H1 (cell line): ENCODE results near the gene GXYLT1. TPM values are rescaled to one million over a fixed set of nuclear protein-coding genes. Genes with fewer than 3 reads are reported as not detected.

ENCODE experiments used
- CTCF ChIA-PET: fragments of 300-600 bp; sonication (Branson Sonifier 250); formaldehyde crosslinking; loops from one replicate; lab custom pipeline; 2021; ENCODE audit not compliant: partially characterized antibody; lab: Charles Lee
- POLR2A ChIA-PET: fragments of 300-600 bp; sonication (Branson Sonifier 250); formaldehyde crosslinking; loops from one replicate; lab custom pipeline; 2021; ENCODE audit warnings: inconsistent platforms; ENCODE audit not compliant: partially characterized antibody; lab: Charles Lee
- DNase-seq, 2 experiments: peaks; one replicate each; pipeline versions ENCODE4 v3.0.0 to v3.0.0-alpha.2; 2010 to 2022; ENCODE audit warnings: low spot score in 2 of 2, low read depth in 1 of 2, mixed read lengths in 1 of 2
- FAIRE-seq: peaks from 2 replicates; lab custom pipeline; 2011; peaks lifted over from hg19 to GRCh38; lab: Jason Lieb, UNC
- H2AFZ ChIP-seq: 2 replicates; pipeline ENCODE4 v1.8.1; 2012; ENCODE audit warnings: low read length, inconsistent platforms
- H2AK5ac ChIP-seq: 2 replicates; pipeline ENCODE4 v1.6.1; 2013; ENCODE audit warnings: low read depth, low read length
- H2BK120ac ChIP-seq: replicated peaks from 2 replicates; pipeline ENCODE3; 2013; ENCODE audit warnings: low read depth, low read length, inconsistent platforms
- H2BK12ac ChIP-seq: 2 replicates; pipeline ENCODE4 v1.6.1; 2013; ENCODE audit warnings: low read depth, low read length
- H2BK15ac ChIP-seq: 2 replicates; pipeline ENCODE4 v1.6.1; 2013; ENCODE audit warnings: low read length
- H2BK20ac ChIP-seq: 2 replicates; pipeline ENCODE4 v1.6.1; 2013; ENCODE audit warnings: low read length
- H2BK5ac ChIP-seq: 2 replicates; pipeline ENCODE4 v1.6.1; 2013; ENCODE audit warnings: low read depth, low read length
- H3K14ac ChIP-seq: 2 replicates; pipeline ENCODE4 v1.6.1; 2013; ENCODE audit warnings: inconsistent platforms; ENCODE audit not compliant: insufficient read length
- H3K18ac ChIP-seq: 2 replicates; pipeline ENCODE4 v1.6.1; 2013; ENCODE audit warnings: low read length; ENCODE audit errors: extremely low read depth
- H3K23ac ChIP-seq: 2 replicates; pipeline ENCODE4 v1.6.1; 2013; ENCODE audit warnings: inconsistent platforms; ENCODE audit not compliant: insufficient read length
- H3K23me2 ChIP-seq: 2 replicates; pipeline ENCODE4 v1.6.1; 2013; ENCODE audit warnings: low read depth, low read length
- H3K27ac ChIP-seq: 2 replicates; pipeline ENCODE4 v1.6.1; 2011; ENCODE audit warnings: low read depth, low read length, inconsistent platforms
- H3K27me3 ChIP-seq, 4 experiments: replicated peaks in 1 of 4; 1 replicate in 1 of 4; 2 replicates in 3 of 4; pipeline versions ENCODE4 v1.6.1 to v1.8.1; 2011 to 2013; ENCODE audit warnings: low read length in 3 of 4, mild to moderate bottlenecking in 3 of 4, inconsistent platforms in 2 of 4, mixed read lengths in 2 of 4, moderate library complexity in 1 of 4; ENCODE audit not compliant: control insufficient read depth in 3 of 4, insufficient read depth in 3 of 4; ENCODE audit errors: extremely low read depth in 1 of 4
- H3K36me3 ChIP-seq, 4 experiments: 2 replicates each; pipeline versions ENCODE4 v1.6.1 to v1.8.1; 2011 to 2013; ENCODE audit warnings: mild to moderate bottlenecking in 4 of 4, low read length in 3 of 4, moderate library complexity in 2 of 4, control low read depth in 1 of 4, inconsistent platforms in 1 of 4; ENCODE audit not compliant: insufficient read depth in 4 of 4, control insufficient read depth in 2 of 4
- H3K4ac ChIP-seq: replicated peaks from 2 replicates; pipeline ENCODE3; 2013; ENCODE audit warnings: low read length, low read depth, mixed read lengths, inconsistent platforms; ENCODE audit not compliant: insufficient read length
- H3K4me1 ChIP-seq, 4 experiments: replicated peaks in 1 of 4; 1 replicate in 1 of 4; 2 replicates in 3 of 4; pipeline versions ENCODE4 v1.6.1 to v1.8.1; 2011 to 2013; ENCODE audit warnings: low read length in 3 of 4, inconsistent platforms in 2 of 4, mixed read lengths in 1 of 4; ENCODE audit not compliant: insufficient read depth in 4 of 4, control insufficient read depth in 3 of 4
- H3K4me2 ChIP-seq, 2 experiments: 2 replicates each; pipeline versions ENCODE4 v1.6.1 to v1.8.1; 2011 to 2013; ENCODE audit warnings: low read depth in 2 of 2, low read length in 2 of 2, control low read depth in 1 of 2, inconsistent platforms in 1 of 2, mild to moderate bottlenecking in 1 of 2; ENCODE audit not compliant: insufficient read depth in 1 of 2
- H3K4me3 ChIP-seq, 4 experiments: fragments of 200-600, 300-600 bp in 1 of 4; sonication (generic), shearing (Covaris generic), sonication (Bioruptor Twin) in 1 of 4; 2 replicates each; pipeline versions ENCODE4 v1.5.1 to v1.8.1; 2011 to 2016; ENCODE audit warnings: low read length in 4 of 4, low read depth in 3 of 4, control low read depth in 2 of 4, inconsistent platforms in 2 of 4, mild to moderate bottlenecking in 2 of 4, mixed read lengths in 1 of 4, moderate library complexity in 1 of 4; ENCODE audit not compliant: insufficient read depth in 2 of 4; ENCODE audit errors: extremely low read depth in 1 of 4
- H3K56ac ChIP-seq: replicated peaks from 2 replicates; pipeline ENCODE3; 2013; ENCODE audit warnings: low read depth, mild to moderate bottlenecking, mixed read lengths, low read length, inconsistent platforms; ENCODE audit not compliant: insufficient read length
- H3K79me1 ChIP-seq: 2 replicates; pipeline ENCODE4 v1.6.1; 2013; ENCODE audit warnings: low read depth, low read length, control low read depth
- H3K79me2 ChIP-seq, 2 experiments: 2 replicates each; pipeline versions ENCODE4 v1.6.1 to v1.8.1; 2012 to 2013; ENCODE audit warnings: low read length in 2 of 2, mild to moderate bottlenecking in 2 of 2, inconsistent platforms in 1 of 2; ENCODE audit not compliant: insufficient read depth in 2 of 2, control insufficient read depth in 1 of 2
- H3K9ac ChIP-seq, 4 experiments: replicated peaks in 1 of 4; 1 replicate in 1 of 4; 2 replicates in 3 of 4; pipeline versions ENCODE4 v1.6.1 to v1.8.1; 2011 to 2013; ENCODE audit warnings: low read depth in 3 of 4, low read length in 3 of 4, control low read depth in 2 of 4, mild to moderate bottlenecking in 2 of 4, moderate library complexity in 2 of 4, inconsistent platforms in 1 of 4; ENCODE audit errors: extremely low read depth in 1 of 4
- H3K9me3 ChIP-seq, 2 experiments: 2 replicates each; pipeline versions ENCODE4 v1.6.1 to v1.8.1; 2012 to 2013; ENCODE audit warnings: mild to moderate bottlenecking in 2 of 2, moderate library complexity in 2 of 2, control low read depth in 1 of 2, inconsistent platforms in 1 of 2, low read depth in 1 of 2, low read length in 1 of 2, mixed read lengths in 1 of 2; ENCODE audit not compliant: insufficient read depth in 2 of 2
- H4K20me1 ChIP-seq, 2 experiments: replicated peaks in 1 of 2; 2 replicates each; pipeline versions ENCODE3 to v1.8.1; 2011 to 2013; ENCODE audit warnings: inconsistent platforms in 2 of 2, low read length in 2 of 2, mild to moderate bottlenecking in 1 of 2; ENCODE audit not compliant: insufficient read depth in 2 of 2, control insufficient read depth in 1 of 2
- H4K5ac ChIP-seq: 2 replicates; pipeline ENCODE4 v1.6.1; 2013; ENCODE audit warnings: low read length, low read depth, mixed read lengths, inconsistent platforms; ENCODE audit not compliant: insufficient read length
- H4K8ac ChIP-seq: 2 replicates; pipeline ENCODE4 v1.8.0; 2013; ENCODE audit warnings: mild to moderate bottlenecking, moderate library complexity, low read length, inconsistent platforms; ENCODE audit not compliant: insufficient read depth; ENCODE audit errors: extremely low read depth
- H4K91ac ChIP-seq: replicated peaks from 2 replicates; pipeline ENCODE3; 2013; ENCODE audit warnings: low read length, mixed read lengths, inconsistent platforms; ENCODE audit not compliant: insufficient read length
- ATF3 ChIP-seq: IDR thresholded peaks from 2 replicates; pipeline ENCODE4 v1.6.1; 2011; ENCODE audit warnings: low read depth, mild to moderate bottlenecking, low read length; ENCODE audit not compliant: insufficient read depth
- CHD2 ChIP-seq: IDR thresholded peaks from 2 replicates; pipeline ENCODE4 v1.6.1; 2012; ENCODE audit warnings: low read length, improper control_type of control experiment
- E2F6 ChIP-seq: IDR thresholded peaks from 2 replicates; pipeline ENCODE4 v1.6.1; 2012; ENCODE audit warnings: inconsistent platforms
- EGR1 ChIP-seq: IDR thresholded peaks from 2 replicates; pipeline ENCODE4 v1.6.1; 2011; ENCODE audit warnings: low read depth, low read length, borderline replicate concordance
- JUND ChIP-seq: IDR thresholded peaks from 2 replicates; pipeline ENCODE4 v1.6.1; 2011; ENCODE audit warnings: mild to moderate bottlenecking, improper control_type of control experiment, low read length
- KDM5A ChIP-seq: fragments of 200-600 bp; IDR thresholded peaks from 2 replicates; pipeline ENCODE4 v1.7.1; 2012; ENCODE audit warnings: mild to moderate bottlenecking, low read length, inconsistent platforms, mixed read lengths
- MAX ChIP-seq: IDR thresholded peaks from 2 replicates; pipeline ENCODE4 v1.6.1; 2012; ENCODE audit warnings: inconsistent platforms
- POLR2AphosphoS5 ChIP-seq: IDR thresholded peaks from 2 replicates; pipeline ENCODE4 v1.6.1; 2011; ENCODE audit warnings: low read depth, low read length
- SIN3A ChIP-seq, 2 experiments: IDR thresholded peaks in 1 of 2; conservative IDR thresholded peaks in 1 of 2; 2 replicates each; pipeline ENCODE4 v1.6.1; 2011 to 2012; ENCODE audit warnings: low read length in 2 of 2, improper control_type of control experiment in 1 of 2, low read depth in 1 of 2, mild to moderate bottlenecking in 1 of 2
- SP1 ChIP-seq: IDR thresholded peaks from 2 replicates; pipeline ENCODE4 v1.6.1; 2011; ENCODE audit warnings: low read depth, low read length
- USF2 ChIP-seq: IDR thresholded peaks from 2 replicates; pipeline ENCODE4 v1.6.1; 2011; ENCODE audit warnings: low read length, improper control_type of control experiment
- YY1 ChIP-seq: IDR thresholded peaks from 2 replicates; pipeline ENCODE4 v1.6.1; 2011; ENCODE audit warnings: low read depth, mild to moderate bottlenecking, low read length
- WGBS, 2 experiments: shearing (Covaris generic) in 1 of 2; methylation state at CpG; one replicate each; pipeline versions ENCODE4 v1.1.6 to v1.1.7; 2013 to 2015; ENCODE audit warnings: low lambda C conversion rate in 2 of 2, mixed read lengths in 2 of 2, inconsistent platforms in 1 of 2, low coverage in 1 of 2, missing lambda C conversion rate in 1 of 2; ENCODE audit not compliant: insufficient replicate concordance in 2 of 2, insufficient coverage in 1 of 2, insufficient read length in 1 of 2; ENCODE audit errors: extremely low coverage in 1 of 2, missing lambda C conversion rate in 1 of 2; 5-methylcytosine and 5-hydroxymethylcytosine counted together
- polyA plus RNA-seq, 7 experiments: library from polyadenylated mRNA; depleted of rRNA in 3 of 7; stranded (reverse) in 5 of 7; unstranded in 2 of 7; fragments of >200 nt in 5 of 7; fragments of 200-250 nt in 2 of 7; gene quantifications; 1 replicate in 5 of 7; 2 replicates in 1 of 7; 4 replicates in 1 of 7; pipeline versions ENCODE4 v1.2.1 to v1.2.3, GENCODE V29; 2011 to 2013; ENCODE audit warnings: missing spikeins in 2 of 7, mixed read lengths in 2 of 7
- total RNA-seq: library from RNA; stranded (reverse); fragmentation: NEBNext Ultra II Directional; extraction: Animal tissue kit (Norgen Biotek cat#: 25700); gene quantifications from 2 replicates; pipeline ENCODE4 v1.2.1, GENCODE V29; 2021

The GXYLT1 gene
- total and polyA plus RNA-seq, 2 of the 8 experiments (the other 6 are each of a cell fraction or from before 2014, with no cell fraction given) = 3.1 to 10.7 TPM

GRCh38 chr12:42144158-42144407 lies 591 bp downstream of the GXYLT1 start:
- Histone ChIP-seq H2BK20ac (no peak overlapping the region), H3K27ac (no peak overlapping the region), H2BK5ac (no peak overlapping the region), H3K4me1 (peaks cover 4 to 12% (median 8%) of the 10 kb centered on the region in 4 experiments; a peak in 5 of 7 replicates), H2BK15ac (no peak overlapping the region), H3K23me2 (peaks cover 11% of the 10 kb centered on the region), H2BK120ac (no peak overlapping the region), H4K91ac (no peak overlapping the region), H3K56ac (no peak overlapping the region), H3K4me2 (peak overlapping the region; percentile 83 to 99; a peak in 3 of 4 replicates), H4K5ac (no peak overlapping the region), H3K23ac (no peak overlapping the region), H2AFZ (peak overlapping the region; percentile 3; the same call in 1 of the 2 replicates), H2AK5ac (no peak overlapping the region), H3K4ac (no peak overlapping the region), H3K36me3 (no peaks in the 10 kb centered on the region), H3K18ac (no peak overlapping the region), H4K8ac (no peak overlapping the region), H3K9me3 (no peaks in the 10 kb centered on the region), H3K79me2 (peaks cover 3 to 39% of the 10 kb centered on the region in 2 experiments; a peak in 3 of 4 replicates), H3K27me3 (peaks cover 0 to 11% (median 0%) of the 10 kb centered on the region in 4 experiments; a peak in 3 of 7 replicates), H3K79me1 (peaks cover 4% of the 10 kb centered on the region; the same call in 1 of the 2 replicates), H2BK12ac (no peak overlapping the region), H3K9ac (peak overlapping the region; percentile 45 to 92 (median 65); a peak in 6 of 7 replicates), H4K20me1 (peaks cover 2 to 12% of the 10 kb centered on the region in 2 experiments), H3K4me3 (peak overlapping the region; percentile 60 to 83 (median 80)), H3K14ac (no peak overlapping the region)
- DNase-seq (peak in 1 of 2 experiments; percentile 55), FAIRE-seq (no peak)
- 2% methylated on average over 20 of the region's 21 CpGs; no CpG with 5 or more reads in 1 of the 2 experiments for WGBS, 2 experiments
- POLR2A ChIA-PET = no interaction called here
- CTCF ChIA-PET = no interaction called here
- TF ChIP-seq MAX (no peak), CHD2 (no peak), USF2 (no peak), SP1 (no peak), KDM5A (no peak), YY1 (no peak), JUND (no peak), POLR2AphosphoS5 (no peak), SIN3A (conservative IDR thresholded peaks at IDR 0.05 in 1 of 2, IDR thresholded peaks at IDR 0.05 in 1 of 2; ENCODE audit: low read depth in 1 of 2, low read length in 2 of 2) (no peak), EGR1 (no peak), E2F6 (no peak), ATF3 (no peak)
